NT2/D1 (cell line): Measurements from ENCODE around the gene MT1G.

Experiments
- SUZ12 ChIP-seq: IDR thresholded peaks from 2 replicates; pipeline ENCODE4 v1.6.1; 2011; ENCODE audit not compliant: insufficient read length, insufficient read depth; ENCODE audit errors: extremely low read depth
- YY1 ChIP-seq: IDR thresholded peaks from 2 replicates; pipeline ENCODE4 v1.6.1; 2011; ENCODE audit not compliant: insufficient read length, insufficient read depth

GRCh38 chr16:56695246-56695645, 27.4 kb upstream of the MT1G start:
- TF ChIP-seq YY1, result no peak
- no peak for TF ChIP-seq SUZ12
